ENCODE measurements around the gene FAAP100.

Gene FAAP100

DNA sequence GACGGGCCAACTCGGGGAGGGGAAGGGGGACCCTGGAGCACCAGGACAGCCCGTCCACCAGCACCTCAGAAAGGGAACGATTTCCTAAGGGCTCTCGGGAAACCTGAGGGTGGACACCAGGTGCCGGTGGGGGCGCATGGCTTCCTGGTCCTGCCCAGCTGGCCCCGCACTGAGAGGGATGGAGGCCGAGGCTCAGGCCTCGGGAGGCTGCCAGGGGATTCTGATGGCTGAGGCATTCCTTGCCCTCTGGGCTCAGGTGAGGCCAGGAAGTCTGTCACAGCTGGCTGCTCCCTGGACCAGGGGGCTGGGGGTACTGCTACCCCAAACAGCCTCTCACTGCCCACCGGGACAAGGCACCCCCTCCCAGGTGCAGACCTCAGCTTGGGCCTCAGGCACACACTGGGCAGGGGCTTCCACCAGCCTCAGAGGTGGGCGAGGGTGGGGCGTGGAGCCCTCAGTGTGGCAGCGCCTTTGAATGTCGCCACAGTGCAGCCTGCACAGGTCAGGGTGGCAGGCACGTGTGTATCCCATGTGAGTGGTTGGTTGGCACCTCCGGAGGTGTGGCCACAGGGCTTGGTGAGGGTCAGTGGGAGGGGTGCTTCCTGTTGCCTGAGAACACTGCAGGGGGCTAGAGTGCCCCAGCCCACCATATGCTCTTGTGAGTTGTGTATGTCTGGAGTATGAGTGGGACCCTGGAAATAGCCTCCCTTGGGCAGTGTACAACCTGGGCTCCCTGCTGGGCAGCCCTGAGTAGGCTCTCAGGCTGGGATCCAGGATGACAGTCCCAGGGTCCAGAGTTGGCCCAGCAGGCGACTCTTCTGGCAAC lies 27.9 kb downstream of the FAAP100 start:
- no peak for TF ChIP-seq CTCF (IDR thresholded peaks at IDR 0.05; ENCODE audit: control insufficient read depth, extremely low read depth, insufficient read depth)
- no peak for DNase-seq (ENCODE audit: low read depth)
- H3K4me3 ChIP-seq (ENCODE audit: low read depth, low read length) = no peak overlapping the region

GRCh38 chr17:81523402-81524038 lies 28.6 kb downstream of the FAAP100 start:
- H3K4me3 ChIP-seq (ENCODE audit: low read depth, low read length) = no peak overlapping the region
- no peak for TF ChIP-seq CTCF (IDR thresholded peaks at IDR 0.05; ENCODE audit: control insufficient read depth, extremely low read depth, insufficient read depth)
- no peak for DNase-seq (ENCODE audit: low read depth)

DNA sequence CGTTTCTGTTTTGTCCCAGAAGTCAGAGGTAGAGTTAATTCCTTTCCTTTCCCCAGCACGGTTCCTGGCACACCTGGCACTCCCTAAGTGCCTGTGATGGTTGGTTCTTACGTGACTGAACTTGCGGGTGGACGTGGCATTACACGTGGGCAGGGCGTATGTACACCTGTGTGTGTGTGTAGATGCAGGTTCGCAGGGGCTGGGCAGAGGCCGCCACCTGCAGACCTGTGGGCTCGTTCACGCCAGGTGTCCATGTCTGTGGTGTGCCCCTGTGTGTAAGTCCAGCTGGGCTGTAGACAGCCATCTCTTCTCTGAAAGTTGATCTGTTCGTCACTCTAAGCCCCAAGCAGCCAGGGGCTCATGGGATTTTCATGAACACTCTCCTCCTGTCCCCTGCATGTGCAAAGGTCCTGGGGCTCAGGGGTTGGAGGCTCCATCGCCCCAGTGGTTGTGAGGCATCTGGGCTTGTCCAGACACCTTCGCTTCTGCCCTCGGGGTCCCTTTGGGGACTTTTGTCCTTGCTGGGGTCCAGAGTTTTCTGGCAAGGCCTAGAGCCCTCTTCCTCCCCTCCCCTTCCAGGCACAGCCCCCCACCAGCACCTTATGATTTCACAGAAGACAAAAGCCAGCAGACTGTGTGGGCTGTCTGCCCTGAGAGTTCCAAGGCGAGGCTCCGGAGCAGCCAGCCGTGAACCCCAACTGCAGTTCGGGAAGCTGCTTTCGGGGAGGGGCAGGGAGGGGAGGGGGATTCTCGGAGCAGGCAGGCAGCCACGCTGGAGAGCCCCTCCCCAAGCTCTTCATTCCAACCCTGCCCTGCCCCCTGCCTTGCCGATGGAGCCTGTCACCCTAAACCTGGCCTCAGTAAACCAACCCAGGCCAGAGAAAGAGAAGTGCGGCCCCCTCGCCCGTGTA lies 29.4 kb downstream of the FAAP100 start:
- no peak for TF ChIP-seq CTCF (IDR thresholded peaks at IDR 0.05; ENCODE audit: control insufficient read depth, extremely low read depth, insufficient read depth)
- no peak overlapping the region for H3K4me3 ChIP-seq (ENCODE audit: low read depth, low read length)
- no peak for DNase-seq (ENCODE audit: low read depth)

- TF ChIP-seq CTCF (IDR thresholded peaks at IDR 0.05; ENCODE audit: control insufficient read depth, extremely low read depth, insufficient read depth) = no peak
- H3K4me3 ChIP-seq (ENCODE audit: low read depth, low read length) = peak overlapping the region; percentile 59
- no peak for DNase-seq (ENCODE audit: low read depth)
Measured at GRCh38 chr17:81520021-81520901, 31.9 kb downstream of the FAAP100 start.

DNA sequence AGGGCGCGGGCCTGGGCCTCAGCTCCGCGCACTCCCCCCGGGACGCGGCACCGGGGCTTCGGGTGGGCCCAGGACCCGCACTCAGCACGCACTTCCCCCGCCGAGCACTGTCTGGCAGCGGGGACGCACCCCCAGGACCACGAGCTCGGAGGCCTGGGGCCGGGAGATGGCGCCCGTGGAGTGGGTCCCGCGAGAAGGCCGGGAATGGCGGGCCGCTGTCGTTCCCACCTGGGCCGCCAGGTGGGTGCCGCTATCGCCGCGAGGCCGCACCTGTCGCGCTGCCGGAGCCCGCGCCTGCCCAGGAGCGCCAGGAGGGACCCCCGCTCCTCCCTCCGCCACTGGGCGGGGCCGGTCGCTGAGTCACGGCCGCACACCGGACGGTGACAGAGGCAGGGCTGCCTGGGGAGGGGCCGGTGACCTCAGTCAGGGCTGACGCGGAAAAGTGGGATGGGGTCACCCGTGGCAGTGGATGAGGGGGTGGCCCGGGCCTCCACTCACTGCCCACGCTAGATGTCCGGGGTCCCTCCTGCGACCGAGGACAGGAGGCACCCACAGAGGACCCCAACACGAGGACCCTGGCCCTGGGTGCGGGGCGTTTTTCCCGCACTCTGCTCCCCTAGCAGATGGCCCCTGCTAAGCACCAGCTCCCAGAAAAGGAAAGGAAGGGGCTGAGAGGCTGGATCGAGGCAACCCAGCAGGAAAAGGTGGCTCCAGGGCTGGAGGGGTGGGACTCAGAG lies 32.7 kb downstream of the FAAP100 start:
- H3K4me3 ChIP-seq (ENCODE audit: low read depth, low read length) = peak overlapping the region; percentile 59
- DNase-seq (ENCODE audit: low read depth) = no peak
- peak; percentile 65 for TF ChIP-seq CTCF (IDR thresholded peaks at IDR 0.05; ENCODE audit: control insufficient read depth, extremely low read depth, insufficient read depth)

All from LNCaP clone FGC (cell line).